Fibroblast of lung (primary cell): ENCODE measurements around the gene HACD4. TPM values are rescaled to one million over a fixed set of nuclear protein-coding genes. Genes with fewer than 3 reads are reported as not detected.

Source experiments
- DNase-seq, 2 donors: peaks; one replicate each; pipeline versions ENCODE4 v3.0.0 to v3.0.0-alpha.2; 2010; ENCODE audit warnings: low read depth in 2 of 2
- H2AFZ ChIP-seq: 2 replicates; pipeline ENCODE4 v1.5.1; 2012; ENCODE audit warnings: low read length, control low read depth, inconsistent platforms
- H3K27ac ChIP-seq: 2 replicates; pipeline ENCODE4 v1.5.1; 2011; ENCODE audit warnings: low read length, control low read depth; ENCODE audit not compliant: insufficient read depth
- H3K27me3 ChIP-seq: 2 replicates; pipeline ENCODE4 v1.5.1; 2011; ENCODE audit warnings: mild to moderate bottlenecking, low read length; ENCODE audit not compliant: control insufficient read depth, insufficient read depth
- H3K36me3 ChIP-seq: 2 replicates; pipeline ENCODE4 v1.5.1; 2011; ENCODE audit warnings: low read length; ENCODE audit not compliant: control insufficient read depth, insufficient read depth
- H3K4me1 ChIP-seq: 2 replicates; pipeline ENCODE4 v1.5.1; 2011; ENCODE audit warnings: low read length; ENCODE audit not compliant: control insufficient read depth, insufficient read depth; ENCODE audit errors: extremely low read depth
- H3K4me2 ChIP-seq: 2 replicates; pipeline ENCODE4 v1.5.1; 2011; ENCODE audit warnings: low read length, control low read depth; ENCODE audit not compliant: insufficient read depth; ENCODE audit errors: extremely low read depth
- H3K4me3 ChIP-seq, 4 experiments: fragments of 200-600 bp in 1 of 4; sonication (generic) in 1 of 4; replicated peaks in 1 of 4; 2 replicates each; pipeline ENCODE4 v1.5.1; 2011 to 2016; ENCODE audit warnings: low read length in 4 of 4, low read depth in 3 of 4, mild to moderate bottlenecking in 3 of 4, control low read depth in 2 of 4, inconsistent platforms in 1 of 4, mixed read lengths in 1 of 4; ENCODE audit not compliant: insufficient read depth in 1 of 4; ENCODE audit errors: control extremely low read depth in 1 of 4
- H3K79me2 ChIP-seq: 2 replicates; pipeline ENCODE4 v1.5.1; 2012; ENCODE audit warnings: mild to moderate bottlenecking, low read length, inconsistent platforms; ENCODE audit not compliant: control insufficient read depth, insufficient read depth
- H3K9ac ChIP-seq: 2 replicates; pipeline ENCODE4 v1.5.1; 2011; ENCODE audit warnings: mild to moderate bottlenecking, low read length, control low read depth; ENCODE audit not compliant: insufficient read depth
- H3K9me3 ChIP-seq: 2 replicates; pipeline ENCODE4 v1.5.1; 2012; ENCODE audit warnings: low read depth, low read length; ENCODE audit not compliant: control insufficient read depth, insufficient read depth
- H4K20me1 ChIP-seq: 2 replicates; pipeline ENCODE4 v1.5.1; 2011; ENCODE audit warnings: low read length; ENCODE audit not compliant: control insufficient read depth, insufficient read depth; ENCODE audit errors: extremely low read depth
- EZH2 ChIP-seq: IDR thresholded peaks from 2 replicates; pipeline ENCODE4 v1.5.1; 2012; ENCODE audit warnings: low read length, control low read depth, mild to moderate bottlenecking; ENCODE audit errors: missing control alignments
- polyA plus RNA-seq, 2 donors: library from polyadenylated mRNA; depleted of rRNA in 1 of 2; stranded (reverse) in 1 of 2; unstranded in 1 of 2; fragments of >200 nt; gene quantifications; 2 replicates each; pipeline ENCODE4 v1.2.1, GENCODE V29; 2011 to 2012; ENCODE audit warnings: missing spikeins in 1 of 2
- total RNA-seq: library from RNA; depleted of rRNA; stranded (reverse); fragments of >200 nt; gene quantifications from 2 replicates; pipeline ENCODE4 v1.2.1, GENCODE V29; 2014
- TF ChIP-seq, protein P1 (sequence below), 2 donors: IDR thresholded peaks in 1 of 2; conservative IDR thresholded peaks in 1 of 2; 1 replicate in 1 of 2; 2 replicates in 1 of 2; pipeline ENCODE4 v1.5.1; 2011 to 2012; ENCODE audit warnings: low read length in 2 of 2, control low read depth in 1 of 2, inconsistent platforms in 1 of 2, low read depth in 1 of 2, mild to moderate bottlenecking in 1 of 2

The HACD4 gene
- total and polyA plus RNA-seq, 2 donors (not counting 1 experiment from before 2014, with no cell fraction given): 24.9 to 27.1 TPM

DNA sequence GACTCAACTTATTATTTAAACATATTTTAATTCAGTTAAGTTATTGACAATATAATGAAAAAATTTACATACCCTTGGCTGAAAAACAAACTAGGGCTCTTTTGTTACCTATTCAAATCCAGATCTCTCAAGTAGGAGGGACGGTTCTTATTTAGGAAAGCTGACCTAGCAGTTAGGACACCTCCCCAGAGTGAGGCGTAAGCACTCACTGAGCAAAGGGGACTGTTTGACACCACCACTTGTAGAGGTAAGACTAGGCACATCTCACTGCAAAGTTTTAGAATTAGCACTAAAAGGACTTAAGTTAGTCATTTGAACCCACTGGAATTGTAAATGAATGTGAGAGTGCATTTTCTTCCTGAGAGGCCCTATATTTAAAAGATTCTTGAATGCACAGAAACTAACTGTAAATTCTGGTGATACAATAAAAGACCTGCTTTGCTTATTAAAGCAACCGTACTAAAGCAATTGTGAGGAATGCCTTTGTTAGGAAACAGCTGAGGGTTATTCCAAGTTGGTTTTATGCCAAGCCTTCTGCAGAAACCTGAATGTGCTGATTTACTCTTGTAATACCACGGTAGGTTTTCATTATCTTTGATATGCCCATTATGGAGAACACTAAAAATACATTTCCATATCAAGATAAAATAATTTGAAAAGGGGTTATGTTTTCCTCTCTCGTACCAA is 16.2 kb downstream of the HACD4 start:
- DNase-seq: peak in 1 of 2 donors; percentile 10
- H3K4me2 ChIP-seq: no peak overlapping the region
- no peaks in the 10 kb centered on the region for H3K4me1 ChIP-seq
- H2AFZ ChIP-seq: no peak overlapping the region
- no peaks in the 10 kb centered on the region for H3K27me3 ChIP-seq
- no peaks in the 10 kb centered on the region for H3K36me3 ChIP-seq
- TF ChIP-seq EZH2: no peak
- TF ChIP-seq, protein P1, sequence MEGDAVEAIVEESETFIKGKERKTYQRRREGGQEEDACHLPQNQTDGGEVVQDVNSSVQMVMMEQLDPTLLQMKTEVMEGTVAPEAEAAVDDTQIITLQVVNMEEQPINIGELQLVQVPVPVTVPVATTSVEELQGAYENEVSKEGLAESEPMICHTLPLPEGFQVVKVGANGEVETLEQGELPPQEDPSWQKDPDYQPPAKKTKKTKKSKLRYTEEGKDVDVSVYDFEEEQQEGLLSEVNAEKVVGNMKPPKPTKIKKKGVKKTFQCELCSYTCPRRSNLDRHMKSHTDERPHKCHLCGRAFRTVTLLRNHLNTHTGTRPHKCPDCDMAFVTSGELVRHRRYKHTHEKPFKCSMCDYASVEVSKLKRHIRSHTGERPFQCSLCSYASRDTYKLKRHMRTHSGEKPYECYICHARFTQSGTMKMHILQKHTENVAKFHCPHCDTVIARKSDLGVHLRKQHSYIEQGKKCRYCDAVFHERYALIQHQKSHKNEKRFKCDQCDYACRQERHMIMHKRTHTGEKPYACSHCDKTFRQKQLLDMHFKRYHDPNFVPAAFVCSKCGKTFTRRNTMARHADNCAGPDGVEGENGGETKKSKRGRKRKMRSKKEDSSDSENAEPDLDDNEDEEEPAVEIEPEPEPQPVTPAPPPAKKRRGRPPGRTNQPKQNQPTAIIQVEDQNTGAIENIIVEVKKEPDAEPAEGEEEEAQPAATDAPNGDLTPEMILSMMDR (conservative IDR thresholded peaks at IDR 0.05 in 1 of 2, IDR thresholded peaks at IDR 0.05 in 1 of 2; ENCODE audit: low read depth in 1 of 2, low read length in 2 of 2): no peak
- no peak overlapping the region for H3K27ac ChIP-seq
- H3K79me2 ChIP-seq: no peaks in the 10 kb centered on the region
- H3K9ac ChIP-seq: no peak overlapping the region
- H3K4me3 ChIP-seq: no peak overlapping the region
- H4K20me1 ChIP-seq: no peaks in the 10 kb centered on the region
- H3K9me3 ChIP-seq: no peaks in the 10 kb centered on the region

DNA sequence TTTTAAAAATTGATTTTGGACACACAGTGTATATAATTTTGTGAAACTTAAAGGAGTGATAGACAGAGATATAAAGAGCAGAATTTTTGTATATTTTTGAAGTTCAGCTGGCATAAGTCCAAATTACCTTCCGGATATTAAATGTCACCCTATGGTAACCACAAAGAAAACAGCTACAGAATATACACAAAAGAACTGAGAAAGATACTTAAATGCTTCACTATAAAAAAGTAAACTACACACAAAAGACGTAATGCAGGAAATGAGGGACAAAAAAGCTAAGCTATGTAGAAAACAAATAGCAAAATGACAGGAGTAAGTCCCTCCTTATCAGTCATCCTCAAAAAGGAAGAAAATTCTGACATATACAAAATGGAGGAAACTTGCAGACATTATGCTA is 29.4 kb downstream of the HACD4 start:
- no peak overlapping the region for H3K4me3 ChIP-seq
- H3K27me3 ChIP-seq: no peaks in the 10 kb centered on the region
- H3K27ac ChIP-seq: no peak overlapping the region
- H3K36me3 ChIP-seq: peaks cover 7% of the 10 kb centered on the region
- DNase-seq: no peak
- H4K20me1 ChIP-seq: no peaks in the 10 kb centered on the region
- no peaks in the 10 kb centered on the region for H3K79me2 ChIP-seq
- H3K4me1 ChIP-seq: no peaks in the 10 kb centered on the region
- no peak for TF ChIP-seq EZH2
- TF ChIP-seq, protein P1 (conservative IDR thresholded peaks at IDR 0.05 in 1 of 2, IDR thresholded peaks at IDR 0.05 in 1 of 2; ENCODE audit: low read depth in 1 of 2, low read length in 2 of 2): no peak
- H3K9ac ChIP-seq: no peak overlapping the region
- H3K9me3 ChIP-seq: no peaks in the 10 kb centered on the region
- H3K4me2 ChIP-seq: no peak overlapping the region
- H2AFZ ChIP-seq: no peak overlapping the region

DNA sequence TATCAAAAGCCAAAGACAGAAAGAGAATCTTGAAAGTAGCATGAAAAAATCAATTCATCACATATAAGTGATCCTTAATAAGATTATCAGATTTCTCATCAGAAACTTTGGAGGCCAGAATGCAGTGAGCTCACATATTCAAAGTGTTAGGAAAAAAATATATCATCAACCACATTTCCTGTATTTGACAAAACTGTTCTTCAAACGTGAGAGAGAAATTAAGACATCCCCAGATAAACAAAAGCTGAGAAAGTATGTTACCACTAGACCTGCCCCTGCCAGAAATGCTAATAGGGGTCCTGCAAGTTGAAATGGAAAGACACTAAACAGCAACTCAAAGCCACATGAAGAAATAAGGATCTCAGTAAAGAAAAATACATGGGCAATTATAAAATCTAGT is 29.9 kb downstream of the HACD4 start:
- Histone ChIP-seq H3K79me2 (no peaks in the 10 kb centered on the region), H3K27me3 (no peaks in the 10 kb centered on the region), H3K4me3 (no peak overlapping the region), H3K9me3 (no peaks in the 10 kb centered on the region), H3K4me2 (no peak overlapping the region), H2AFZ (no peak overlapping the region), H3K36me3 (peaks cover 7% of the 10 kb centered on the region), H3K9ac (no peak overlapping the region), H3K4me1 (no peaks in the 10 kb centered on the region), H3K27ac (no peak overlapping the region), H4K20me1 (no peaks in the 10 kb centered on the region)
- no peak for DNase-seq
- TF ChIP-seq EZH2: no peak
- TF ChIP-seq, protein P1 (conservative IDR thresholded peaks at IDR 0.05 in 1 of 2, IDR thresholded peaks at IDR 0.05 in 1 of 2; ENCODE audit: low read depth in 1 of 2, low read length in 2 of 2): no peak
